Activated gamma-delta T cell (primary cell): ENCODE results near the gene CLIP4.

Experiments used
- DNase-seq: peaks from one replicate; lab custom pipeline; 2025; lab: John Stamatoyannopoulos, UW

Gene CLIP4

GRCh38 chr2:29222381-29223179, 107.4 kb downstream of the CLIP4 start:
- DNase-seq = no peak

GRCh38 chr2:29223257-29223656, 108.0 kb downstream of the CLIP4 start:
- DNase-seq = no peak

DNA sequence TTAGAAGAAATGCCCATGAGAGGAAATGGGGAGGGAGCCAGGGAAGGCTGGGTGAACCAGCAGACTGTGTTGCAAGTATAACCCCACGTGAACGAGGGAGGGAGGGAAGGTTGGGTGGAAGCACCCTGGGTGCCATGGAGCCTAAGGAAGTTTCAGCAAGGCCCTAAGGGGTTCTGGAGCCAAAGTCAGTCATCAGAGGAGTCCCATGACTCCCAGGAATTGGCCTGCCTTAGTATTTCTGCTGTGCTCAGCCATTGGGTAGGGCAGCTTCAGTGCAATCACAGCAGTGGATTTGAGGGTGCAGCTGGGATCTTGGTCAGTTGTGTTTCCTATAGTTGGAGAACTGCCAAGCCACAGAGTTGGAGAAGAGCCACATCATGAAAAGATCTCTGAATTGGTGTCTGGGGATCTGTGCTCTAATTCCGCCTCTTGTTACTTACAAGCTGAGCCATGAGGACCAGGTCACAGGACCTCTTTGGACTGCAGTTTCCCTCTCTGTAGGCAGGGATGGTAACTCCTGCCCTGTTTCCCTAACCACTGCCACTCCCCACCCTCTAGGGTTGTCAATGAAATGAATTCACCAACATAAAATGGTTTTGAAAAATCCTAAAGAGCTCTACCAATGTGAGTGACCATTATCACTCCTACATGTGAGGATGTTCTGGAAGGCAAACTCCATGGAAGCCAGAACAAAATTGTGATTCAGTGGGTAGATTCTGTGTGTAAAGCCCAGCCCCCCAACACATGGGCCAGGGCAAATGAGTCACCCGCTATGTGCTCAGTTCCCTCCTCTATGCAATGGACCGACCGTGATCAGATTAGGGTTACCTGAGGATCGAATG, 108.9 kb downstream of the CLIP4 start:
- DNase-seq = no peak

GRCh38 chr2:29224693-29225551, 109.7 kb downstream of the CLIP4 start:
- DNase-seq = no peak

GRCh38 chr2:29225814-29226213, 110.6 kb downstream of the CLIP4 start:
- DNase-seq = no peak

- DNase-seq = no peak
Measured at GRCh38 chr2:29226375-29226774, 111.2 kb downstream of the CLIP4 start.

DNA sequence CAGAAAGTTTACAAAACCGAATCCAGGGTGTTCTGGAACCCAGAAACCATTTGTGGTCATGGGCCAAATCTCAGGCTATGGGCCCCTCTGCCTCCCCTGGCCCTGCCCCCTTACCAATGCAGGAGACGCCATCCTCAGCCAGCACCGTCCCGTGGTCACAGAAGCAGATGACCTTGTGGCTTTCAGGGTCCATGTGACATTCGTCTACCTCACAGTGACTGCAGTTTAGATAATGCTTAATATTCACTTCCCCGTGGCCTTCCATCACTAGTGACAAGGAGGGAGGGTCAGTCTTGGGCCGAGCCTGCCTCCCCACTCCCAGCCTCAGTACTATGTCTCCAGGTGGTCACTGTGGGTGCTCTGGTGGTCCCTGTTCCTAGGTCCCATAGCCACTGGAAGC, 111.6 kb downstream of the CLIP4 start:
- no peak for DNase-seq

DNA sequence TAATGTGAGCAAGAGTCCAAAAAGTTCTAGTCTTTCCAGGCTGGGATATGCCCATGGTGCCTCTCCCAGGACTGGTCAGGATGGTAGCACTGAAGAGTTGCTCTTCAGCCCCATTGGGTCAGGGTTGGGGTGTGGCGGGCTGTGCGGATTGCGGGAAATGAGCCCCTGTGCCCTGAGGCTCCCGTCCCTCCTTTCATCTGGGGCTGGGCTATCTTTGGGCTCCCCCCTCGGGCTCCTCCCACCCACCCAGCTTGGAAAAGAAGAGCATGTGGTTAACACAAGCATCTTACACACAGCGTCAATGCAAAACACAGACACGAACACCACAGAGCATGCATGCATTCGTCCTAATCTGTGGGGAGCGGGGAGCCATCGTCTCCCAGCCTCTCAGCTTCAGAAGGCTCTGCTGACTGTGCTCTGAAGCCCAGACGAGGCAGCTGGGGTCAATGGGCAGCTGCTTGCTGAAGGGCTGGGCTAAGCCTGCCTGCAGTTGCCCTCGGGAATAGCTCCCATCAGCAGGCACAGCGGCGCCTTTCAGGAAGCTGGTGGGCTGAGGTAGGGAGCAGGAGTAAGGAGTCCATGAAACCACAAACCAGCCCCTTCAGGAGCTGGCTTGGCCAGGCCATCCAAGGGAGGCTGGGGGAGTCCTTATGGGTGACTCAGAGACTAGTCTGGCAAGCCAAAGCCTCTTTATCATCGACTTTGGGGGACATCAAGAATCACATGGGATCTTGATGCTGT, 112.9 kb downstream of the CLIP4 start:
- DNase-seq = no peak

DNA sequence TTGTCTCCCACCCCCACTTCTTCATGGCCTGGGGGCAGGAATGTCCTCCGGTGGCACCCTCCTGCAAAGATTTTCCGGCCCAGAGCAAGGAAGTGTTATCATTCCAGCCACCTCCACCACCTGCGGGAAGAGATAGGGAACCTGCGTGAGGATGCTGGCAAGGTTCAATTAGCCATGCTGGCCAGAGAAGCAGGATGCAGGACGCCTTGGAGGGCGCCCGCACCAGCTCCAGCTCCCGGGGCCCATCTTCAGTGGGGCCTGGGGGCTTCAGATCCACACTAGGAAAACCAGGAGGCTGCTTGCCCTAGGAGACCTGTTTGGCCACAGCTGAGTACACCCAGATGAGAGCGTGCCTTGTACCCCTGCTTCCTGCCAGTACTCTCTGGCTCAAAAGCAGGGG, 113.7 kb downstream of the CLIP4 start:
- DNase-seq = no peak

DNA sequence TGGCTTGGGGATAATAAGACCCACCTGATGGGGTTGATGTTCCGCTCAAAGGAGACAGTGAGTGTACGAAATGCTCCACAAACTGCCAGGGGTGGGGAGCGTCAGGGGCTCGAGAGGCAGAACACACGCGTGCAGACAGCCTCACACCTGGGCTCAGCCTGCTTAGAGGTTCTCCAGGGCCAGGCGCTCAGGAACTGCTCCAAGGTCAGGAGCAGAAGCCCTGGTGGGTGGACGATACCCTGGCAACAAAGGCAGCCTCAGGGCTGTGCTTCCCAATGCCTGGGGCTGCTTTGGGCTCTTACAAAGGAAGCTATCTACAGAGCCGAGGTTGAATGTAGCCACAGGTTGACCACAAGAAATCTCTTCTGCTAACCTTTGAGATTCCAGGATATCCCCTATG, 114.4 kb downstream of the CLIP4 start:
- DNase-seq = no peak

- no peak for DNase-seq
Measured at GRCh38 chr2:29232041-29232440, 116.8 kb downstream of the CLIP4 start.

DNA sequence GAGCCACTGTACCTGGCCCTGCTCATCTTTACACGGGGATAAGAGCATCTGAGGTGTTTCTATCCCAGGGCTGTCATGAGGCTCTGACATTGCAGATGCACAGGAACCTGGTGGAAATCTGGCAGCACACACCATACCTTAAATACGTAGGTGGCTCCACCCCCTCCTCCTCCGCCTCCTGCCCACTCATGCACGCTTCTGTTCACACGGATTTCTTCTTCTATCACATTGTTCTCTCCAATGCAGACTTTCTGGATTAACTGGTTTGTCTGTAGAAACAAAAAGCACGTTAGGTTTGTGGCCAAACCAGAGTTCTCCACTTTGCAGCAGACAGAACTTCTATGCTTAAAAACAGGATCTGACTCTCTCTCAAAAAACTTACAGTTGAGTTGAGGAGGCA, 118.2 kb downstream of the CLIP4 start:
- DNase-seq = no peak

GRCh38 chr2:29235411-29235810, 120.2 kb downstream of the CLIP4 start:
- DNase-seq = no peak

- DNase-seq = no peak
Measured at GRCh38 chr2:29236074-29236473, 120.9 kb downstream of the CLIP4 start.

DNA sequence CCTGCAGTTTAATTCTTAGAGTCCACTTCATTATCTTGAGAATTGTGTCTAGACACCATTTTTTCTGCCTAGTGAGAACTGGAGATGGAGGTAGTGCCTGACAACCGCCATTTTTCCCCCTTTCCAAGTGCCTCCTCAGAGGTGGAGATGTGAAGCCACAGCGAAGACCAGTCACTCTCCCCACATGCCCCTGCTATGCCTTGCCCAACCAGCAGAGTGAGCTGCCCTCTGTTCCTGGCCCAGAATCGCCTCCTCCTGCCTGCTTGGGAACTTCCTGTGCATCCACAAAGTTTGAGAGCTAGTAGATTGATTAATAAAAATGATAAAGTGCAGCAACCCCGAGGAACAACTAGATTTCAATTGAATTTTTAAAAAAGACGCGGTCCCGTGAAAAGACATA, 123.3 kb downstream of the CLIP4 start:
- DNase-seq = no peak
